ENCODE measurements around the gene C6orf52.

Gene C6orf52

GRCh38 chr6:10695086-10695657, 756 bp upstream of the C6orf52 start:
- peak overlapping the region; percentile 94 for H3K27ac ChIP-seq (ENCODE audit: low read depth, low read length)
- peaks cover 32% of the 10 kb centered on the region for H3K36me3 ChIP-seq (ENCODE audit: insufficient read depth, low read length)
- peaks cover 18% of the 10 kb centered on the region; the same call in 1 of the 2 replicates for H3K4me1 ChIP-seq (ENCODE audit: insufficient read depth, low read length)
- 0 out of 2 replicates have a peak, but pooled peaks cover 2% of the 10 kb centered on the region for H3K9me3 ChIP-seq (ENCODE audit: insufficient read depth, low read depth, low read length)
- peak overlapping the region; percentile 82 for H3K4me3 ChIP-seq (ENCODE audit: low read length)
- under 1% methylated on average over 17 of the region's 17 CpGs for WGBS
- no peaks in the 10 kb centered on the region for H3K27me3 ChIP-seq (ENCODE audit: insufficient read depth, low read length)
- H3K9ac ChIP-seq (ENCODE audit: low read depth, low read length): peak overlapping the region; percentile 95

- H3K9me3 ChIP-seq (ENCODE audit: insufficient read depth, low read depth, low read length): 0 out of 2 replicates have a peak, but pooled peaks cover 2% of the 10 kb centered on the region
- no peak overlapping the region; the same call in 1 of the 2 replicates for H3K27ac ChIP-seq (ENCODE audit: low read depth, low read length)
- H3K36me3 ChIP-seq (ENCODE audit: insufficient read depth, low read length): peaks cover 12% of the 10 kb centered on the region
- no peaks in the 10 kb centered on the region for H3K27me3 ChIP-seq (ENCODE audit: insufficient read depth, low read length)
- H3K4me3 ChIP-seq (ENCODE audit: low read length): peak overlapping the region; percentile 82
- WGBS: 91% methylated on average over 8 of the region's 8 CpGs
- peaks cover 18% of the 10 kb centered on the region; the same call in 1 of the 2 replicates for H3K4me1 ChIP-seq (ENCODE audit: insufficient read depth, low read length)
- H3K9ac ChIP-seq (ENCODE audit: low read depth, low read length): peak overlapping the region; percentile 95; the same call in 1 of the 2 replicates
Observed at GRCh38 chr6:10692965-10693538, 1.4 kb downstream of the C6orf52 start.

DNA sequence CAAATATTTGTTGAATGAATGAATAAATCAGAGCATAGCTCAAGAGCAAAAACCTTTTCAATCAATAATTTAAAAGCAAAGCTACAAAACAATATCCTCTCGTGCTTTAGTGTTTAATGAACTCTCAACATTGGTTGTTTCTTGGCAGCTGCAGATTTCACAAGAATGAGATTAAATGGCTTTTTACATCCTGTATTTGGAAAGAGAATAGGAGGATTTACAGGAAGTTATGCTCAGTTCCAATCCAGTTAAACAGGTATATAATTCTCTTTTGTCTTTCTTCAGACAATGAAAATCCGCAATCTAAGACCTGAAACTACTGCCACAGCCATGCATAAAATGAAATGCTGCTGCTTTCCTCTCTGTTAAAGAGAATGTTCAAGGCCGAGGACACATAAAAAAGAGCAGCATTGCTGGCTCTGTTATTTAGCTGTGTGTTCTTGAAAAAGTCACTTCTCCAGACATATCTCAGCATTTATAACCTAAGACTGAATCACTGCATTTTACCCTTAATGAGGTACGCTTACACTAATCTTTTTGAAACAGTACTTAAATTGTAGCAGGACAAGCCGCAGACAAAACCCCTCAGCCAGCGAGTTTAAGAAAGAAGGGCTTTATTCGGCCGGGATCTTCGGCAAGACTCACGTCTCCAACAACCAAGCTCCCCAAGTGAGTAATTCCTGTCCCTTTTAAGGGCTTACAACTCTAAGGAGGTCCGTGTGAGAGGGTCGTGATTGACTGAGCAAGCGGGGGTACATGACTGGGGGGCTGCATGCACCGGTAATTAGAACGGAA, 3.6 kb downstream of the C6orf52 start:
- Histone ChIP-seq H3K4me3 (ENCODE audit: low read length) (no peak overlapping the region), H3K9me3 (ENCODE audit: insufficient read depth, low read depth, low read length) (0 out of 2 replicates have a peak, but pooled peaks cover 2% of the 10 kb centered on the region), H3K36me3 (ENCODE audit: insufficient read depth, low read length) (no peaks in the 10 kb centered on the region), H3K27ac (ENCODE audit: low read depth, low read length) (peak overlapping the region; percentile 3; the same call in 1 of the 2 replicates), H3K27me3 (ENCODE audit: insufficient read depth, low read length) (no peaks in the 10 kb centered on the region), H3K4me1 (ENCODE audit: insufficient read depth, low read length) (peaks cover 21% of the 10 kb centered on the region; the same call in 1 of the 2 replicates), H3K9ac (ENCODE audit: low read depth, low read length) (peak overlapping the region; percentile 3; the same call in 1 of the 2 replicates)
- WGBS: 83% methylated on average over 15 of the region's 15 CpGs

DNA sequence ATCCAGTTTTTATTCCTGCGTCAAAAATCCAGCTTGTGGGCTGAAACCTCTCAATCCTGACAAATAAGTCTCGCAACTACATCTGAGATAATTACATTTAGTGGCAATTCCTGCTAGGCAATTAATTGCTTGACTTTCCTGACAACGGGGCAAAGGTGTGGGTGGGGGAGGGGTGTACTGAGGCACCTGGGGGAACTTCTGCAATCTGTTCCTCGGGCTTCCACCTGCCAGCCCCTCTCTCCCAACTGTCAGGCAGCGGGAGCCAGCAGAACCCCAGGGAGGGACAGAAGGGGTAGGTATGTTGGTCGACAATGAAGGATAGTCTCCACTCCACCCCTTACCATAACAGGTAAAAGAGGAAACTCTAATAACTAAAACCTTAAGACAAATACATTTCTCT, 6.8 kb downstream of the C6orf52 start:
- no peaks in the 10 kb centered on the region for H3K9me3 ChIP-seq (ENCODE audit: insufficient read depth, low read depth, low read length)
- H3K36me3 ChIP-seq (ENCODE audit: insufficient read depth, low read length): no peaks in the 10 kb centered on the region
- no peaks in the 10 kb centered on the region for H3K27me3 ChIP-seq (ENCODE audit: insufficient read depth, low read length)
- H3K4me3 ChIP-seq (ENCODE audit: low read length): no peak overlapping the region
- peaks cover 16% of the 10 kb centered on the region; the same call in 1 of the 2 replicates for H3K4me1 ChIP-seq (ENCODE audit: insufficient read depth, low read length)
- H3K9ac ChIP-seq (ENCODE audit: low read depth, low read length): no peak overlapping the region
- 68% methylated on average over 3 of the region's 6 CpGs for WGBS
- H3K27ac ChIP-seq (ENCODE audit: low read depth, low read length): no peak overlapping the region

- peaks cover 16% of the 10 kb centered on the region; the same call in 1 of the 2 replicates for H3K4me1 ChIP-seq (ENCODE audit: insufficient read depth, low read length)
- H3K36me3 ChIP-seq (ENCODE audit: insufficient read depth, low read length): no peaks in the 10 kb centered on the region
- H3K4me3 ChIP-seq (ENCODE audit: low read length): no peak overlapping the region
- 92% methylated on average over 8 of the region's 8 CpGs for WGBS
- no peak overlapping the region for H3K9ac ChIP-seq (ENCODE audit: low read depth, low read length)
- H3K27me3 ChIP-seq (ENCODE audit: insufficient read depth, low read length): no peaks in the 10 kb centered on the region
- H3K9me3 ChIP-seq (ENCODE audit: insufficient read depth, low read depth, low read length): peaks cover 6% of the 10 kb centered on the region; the same call in 1 of the 2 replicates
- no peak overlapping the region for H3K27ac ChIP-seq (ENCODE audit: low read depth, low read length)
Observed at GRCh38 chr6:10686901-10687300, 7.5 kb downstream of the C6orf52 start.

GRCh38 chr6:10685092-10685915, 9.1 kb downstream of the C6orf52 start:
- Histone ChIP-seq H3K4me1 (ENCODE audit: insufficient read depth, low read length) (peaks cover 7% of the 10 kb centered on the region; the same call in 1 of the 2 replicates), H3K36me3 (ENCODE audit: insufficient read depth, low read length) (no peaks in the 10 kb centered on the region), H3K27ac (ENCODE audit: low read depth, low read length) (no peak overlapping the region), H3K4me3 (ENCODE audit: low read length) (no peak overlapping the region), H3K9me3 (ENCODE audit: insufficient read depth, low read depth, low read length) (peaks cover 9% of the 10 kb centered on the region; the same call in 1 of the 2 replicates), H3K9ac (ENCODE audit: low read depth, low read length) (no peak overlapping the region), H3K27me3 (ENCODE audit: insufficient read depth, low read length) (no peaks in the 10 kb centered on the region)
- 100% methylated on average over 1 of the region's 3 CpGs for WGBS

- 90% methylated on average over 5 of the region's 5 CpGs for WGBS
- peaks cover 7% of the 10 kb centered on the region; the same call in 1 of the 2 replicates for H3K4me1 ChIP-seq (ENCODE audit: insufficient read depth, low read length)
- no peaks in the 10 kb centered on the region for H3K27me3 ChIP-seq (ENCODE audit: insufficient read depth, low read length)
- H3K4me3 ChIP-seq (ENCODE audit: low read length): no peak overlapping the region
- peaks cover 9% of the 10 kb centered on the region; the same call in 1 of the 2 replicates for H3K9me3 ChIP-seq (ENCODE audit: insufficient read depth, low read depth, low read length)
- no peak overlapping the region for H3K27ac ChIP-seq (ENCODE audit: low read depth, low read length)
- H3K36me3 ChIP-seq (ENCODE audit: insufficient read depth, low read length): no peaks in the 10 kb centered on the region
- H3K9ac ChIP-seq (ENCODE audit: low read depth, low read length): no peak overlapping the region
Observed at GRCh38 chr6:10684618-10685017, 9.8 kb downstream of the C6orf52 start.

GRCh38 chr6:10682355-10682988, 11.9 kb downstream of the C6orf52 start:
- Histone ChIP-seq H3K9me3 (ENCODE audit: insufficient read depth, low read depth, low read length) (peaks cover 9% of the 10 kb centered on the region; the same call in 1 of the 2 replicates), H3K4me1 (ENCODE audit: insufficient read depth, low read length) (peaks cover 4% of the 10 kb centered on the region; the same call in 1 of the 2 replicates), H3K4me3 (ENCODE audit: low read length) (no peak overlapping the region), H3K9ac (ENCODE audit: low read depth, low read length) (no peak overlapping the region), H3K27ac (ENCODE audit: low read depth, low read length) (no peak overlapping the region), H3K27me3 (ENCODE audit: insufficient read depth, low read length) (no peaks in the 10 kb centered on the region), H3K36me3 (ENCODE audit: insufficient read depth, low read length) (no peaks in the 10 kb centered on the region)

- WGBS: 51% methylated on average over 3 of the region's 3 CpGs
- H3K9ac ChIP-seq (ENCODE audit: low read depth, low read length): no peak overlapping the region
- no peaks in the 10 kb centered on the region for H3K27me3 ChIP-seq (ENCODE audit: insufficient read depth, low read length)
- H3K4me3 ChIP-seq (ENCODE audit: low read length): no peak overlapping the region
- H3K27ac ChIP-seq (ENCODE audit: low read depth, low read length): no peak overlapping the region
- peaks cover 9% of the 10 kb centered on the region; the same call in 1 of the 2 replicates for H3K9me3 ChIP-seq (ENCODE audit: insufficient read depth, low read depth, low read length)
- no peaks in the 10 kb centered on the region for H3K4me1 ChIP-seq (ENCODE audit: insufficient read depth, low read length)
- H3K36me3 ChIP-seq (ENCODE audit: insufficient read depth, low read length): no peaks in the 10 kb centered on the region
Observed at GRCh38 chr6:10681795-10682194, 12.6 kb downstream of the C6orf52 start.

GRCh38 chr6:10678456-10678855, 16.0 kb downstream of the C6orf52 start:
- Histone ChIP-seq H3K9me3 (ENCODE audit: insufficient read depth, low read depth, low read length) (peaks cover 9% of the 10 kb centered on the region; the same call in 1 of the 2 replicates), H3K4me3 (ENCODE audit: low read length) (no peak overlapping the region), H3K4me1 (ENCODE audit: insufficient read depth, low read length) (no peaks in the 10 kb centered on the region), H3K27ac (ENCODE audit: low read depth, low read length) (no peak overlapping the region), H3K9ac (ENCODE audit: low read depth, low read length) (no peak overlapping the region), H3K36me3 (ENCODE audit: insufficient read depth, low read length) (no peaks in the 10 kb centered on the region), H3K27me3 (ENCODE audit: insufficient read depth, low read length) (no peaks in the 10 kb centered on the region)
- 91% methylated on average over 4 of the region's 4 CpGs for WGBS

All from HUES64 (cell line).